SU-DHL-6 (cell line): ENCODE results near the gene HBE1.

Source experiments
- H2AFZ ChIP-seq: fragments of 200-600 bp; sonication (generic); 2 replicates; pipeline ENCODE4 v1.6.1; 2014; ENCODE audit warnings: low read depth, mild to moderate bottlenecking, moderate library complexity, mixed read lengths, antibody characterized with exemption, low read length; ENCODE audit not compliant: severe bottlenecking
- H3F3A ChIP-seq: fragments of 200-600 bp; shearing (Covaris generic); 2 replicates; pipeline ENCODE4 v1.6.0; 2016; ENCODE audit warnings: antibody characterized with exemption, mild to moderate bottlenecking; ENCODE audit not compliant: insufficient read depth
- H3K27ac ChIP-seq: fragments of 200-600 bp; sonication (generic); 2 replicates; pipeline ENCODE4 v1.5.1; 2016; ENCODE audit warnings: low read depth, mild to moderate bottlenecking, low read length, moderate library complexity, mixed read lengths
- H3K27me3 ChIP-seq: fragments of 200-600 bp; sonication (generic), shearing (Covaris generic); 2 replicates; pipeline ENCODE4 v1.6.0; 2014; ENCODE audit warnings: mild to moderate bottlenecking, low read length
- H3K36me3 ChIP-seq: fragments of 200-600 bp; sonication (generic); 2 replicates; pipeline ENCODE4 v1.6.1; 2014; ENCODE audit warnings: mild to moderate bottlenecking, low read length, mixed read lengths
- H3K4me2 ChIP-seq: fragments of 300-600, 200-600 bp; shearing (Covaris generic), sonication (generic); 2 replicates; pipeline ENCODE4 v1.6.0; 2014; ENCODE audit warnings: low read length, low read depth, mild to moderate bottlenecking; ENCODE audit not compliant: poor library complexity, severe bottlenecking
- H3K4me3 ChIP-seq: fragments of 200-600 bp; sonication (generic); 2 replicates; pipeline ENCODE4 v1.5.1; 2014; ENCODE audit warnings: antibody characterized with exemption, low read length, mild to moderate bottlenecking, mixed read lengths; ENCODE audit not compliant: insufficient read depth, poor library complexity, severe bottlenecking
- H3K79me2 ChIP-seq: fragments of 200-600 bp; sonication (generic); 2 replicates; pipeline ENCODE4 v1.6.1; 2014; ENCODE audit warnings: mild to moderate bottlenecking, low read length, moderate library complexity; ENCODE audit not compliant: insufficient read depth
- H3K9ac ChIP-seq: fragments of 200-600 bp; sonication (generic); 2 replicates; pipeline ENCODE4 v1.7.0; 2014; ENCODE audit warnings: mild to moderate bottlenecking, low read length
- H3K9me2 ChIP-seq: fragments of 200-600 bp; sonication (generic); replicated peaks from 2 replicates; pipeline ENCODE4 v1.6.1; 2014; ENCODE audit warnings: low read length; ENCODE audit not compliant: insufficient read depth
- H3K9me3 ChIP-seq: fragments of 200-600 bp; sonication (generic); 2 replicates; pipeline ENCODE4 v1.6.1; 2014; ENCODE audit warnings: low read length, mixed read lengths; ENCODE audit not compliant: insufficient read depth
- H4K20me1 ChIP-seq: fragments of 200-600 bp; sonication (generic); 2 replicates; pipeline ENCODE4 v1.6.1; 2014; ENCODE audit warnings: low read depth, mild to moderate bottlenecking, antibody characterized with exemption, low read length, moderate library complexity, mixed read lengths
- EZH2phosphoT487 ChIP-seq: fragments of 200-600 bp; sonication (generic), shearing (Covaris generic); conservative IDR thresholded peaks from 2 replicates; pipeline ENCODE4 v1.6.1; 2018; ENCODE audit warnings: mild to moderate bottlenecking, antibody characterized with exemption, low read length, moderate library complexity, mixed read lengths
- TF ChIP-seq, protein P1 (sequence below): fragments of 200-600 bp; sonication (generic); IDR thresholded peaks from one replicate; pipeline ENCODE4 v1.5.1; 2017; ENCODE audit warnings: antibody characterized with exemption, mild to moderate bottlenecking, low read length, moderate library complexity; ENCODE audit not compliant: insufficient read depth, poor library complexity, severe bottlenecking

Gene HBE1

GRCh38 chr11:5277807-5278382 lies 8.2 kb upstream of the HBE1 start:
- no peak overlapping the region for H3K4me2 ChIP-seq
- no peaks in the 10 kb centered on the region for H3K36me3 ChIP-seq
- no peaks in the 10 kb centered on the region for H3K9me3 ChIP-seq
- no peaks in the 10 kb centered on the region; the same call in 1 of the 2 replicates for H3K9me2 ChIP-seq
- no peak overlapping the region for H3K27ac ChIP-seq
- no peaks in the 10 kb centered on the region for H4K20me1 ChIP-seq
- H3F3A ChIP-seq = no peaks in the 10 kb centered on the region
- no peak overlapping the region for H2AFZ ChIP-seq
- H3K27me3 ChIP-seq = no peaks in the 10 kb centered on the region
- no peak overlapping the region for H3K4me3 ChIP-seq
- no peaks in the 10 kb centered on the region for H3K79me2 ChIP-seq
- no peak overlapping the region for H3K9ac ChIP-seq
- TF ChIP-seq, protein P1, sequence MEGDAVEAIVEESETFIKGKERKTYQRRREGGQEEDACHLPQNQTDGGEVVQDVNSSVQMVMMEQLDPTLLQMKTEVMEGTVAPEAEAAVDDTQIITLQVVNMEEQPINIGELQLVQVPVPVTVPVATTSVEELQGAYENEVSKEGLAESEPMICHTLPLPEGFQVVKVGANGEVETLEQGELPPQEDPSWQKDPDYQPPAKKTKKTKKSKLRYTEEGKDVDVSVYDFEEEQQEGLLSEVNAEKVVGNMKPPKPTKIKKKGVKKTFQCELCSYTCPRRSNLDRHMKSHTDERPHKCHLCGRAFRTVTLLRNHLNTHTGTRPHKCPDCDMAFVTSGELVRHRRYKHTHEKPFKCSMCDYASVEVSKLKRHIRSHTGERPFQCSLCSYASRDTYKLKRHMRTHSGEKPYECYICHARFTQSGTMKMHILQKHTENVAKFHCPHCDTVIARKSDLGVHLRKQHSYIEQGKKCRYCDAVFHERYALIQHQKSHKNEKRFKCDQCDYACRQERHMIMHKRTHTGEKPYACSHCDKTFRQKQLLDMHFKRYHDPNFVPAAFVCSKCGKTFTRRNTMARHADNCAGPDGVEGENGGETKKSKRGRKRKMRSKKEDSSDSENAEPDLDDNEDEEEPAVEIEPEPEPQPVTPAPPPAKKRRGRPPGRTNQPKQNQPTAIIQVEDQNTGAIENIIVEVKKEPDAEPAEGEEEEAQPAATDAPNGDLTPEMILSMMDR = no peak
- no peak for TF ChIP-seq EZH2phosphoT487

- Histone ChIP-seq H3F3A (no peaks in the 10 kb centered on the region), H3K4me3 (no peak overlapping the region), H3K79me2 (no peaks in the 10 kb centered on the region), H4K20me1 (no peaks in the 10 kb centered on the region), H3K27me3 (no peaks in the 10 kb centered on the region), H3K27ac (no peak overlapping the region), H3K9me3 (no peaks in the 10 kb centered on the region), H2AFZ (no peak overlapping the region), H3K36me3 (no peaks in the 10 kb centered on the region), H3K4me2 (no peak overlapping the region), H3K9ac (no peak overlapping the region), H3K9me2 (no peaks in the 10 kb centered on the region; the same call in 1 of the 2 replicates)
- TF ChIP-seq EZH2phosphoT487 = no peak
- TF ChIP-seq, protein P1 = no peak
Observed at GRCh38 chr11:5276697-5277096, 7.0 kb upstream of the HBE1 start.

- no peak overlapping the region for H3K4me2 ChIP-seq
- H3F3A ChIP-seq = no peaks in the 10 kb centered on the region
- TF ChIP-seq EZH2phosphoT487 = no peak
- TF ChIP-seq, protein P1 = no peak
- no peak overlapping the region for H3K4me3 ChIP-seq
- H3K27ac ChIP-seq = no peak overlapping the region
- H3K79me2 ChIP-seq = no peaks in the 10 kb centered on the region
- no peaks in the 10 kb centered on the region for H3K27me3 ChIP-seq
- no peaks in the 10 kb centered on the region for H4K20me1 ChIP-seq
- no peak overlapping the region for H3K9ac ChIP-seq
- no peaks in the 10 kb centered on the region; the same call in 1 of the 2 replicates for H3K9me2 ChIP-seq
- H3K9me3 ChIP-seq = no peaks in the 10 kb centered on the region
- no peak overlapping the region for H2AFZ ChIP-seq
- no peaks in the 10 kb centered on the region for H3K36me3 ChIP-seq
Observed at GRCh38 chr11:5275369-5276110, 5.8 kb upstream of the HBE1 start.
